Measurements from ENCODE around the gene DIP2C.

DIP2C gene

GRCh38 chr10:378930-379704 lies 310.4 kb downstream of the DIP2C start:
- TF ChIP-seq CTCF (conservative IDR thresholded peaks at IDR 0.05; ENCODE audit: low read depth), result no peak
- CTCF ChIA-PET, result no interaction called here
- H3K27ac ChIP-seq, result no peak overlapping the region
- DNase-seq (ENCODE audit: low spot score), result no peak
- POLR2A ChIA-PET (ENCODE audit: low non-redundant PET), result no interaction called here

- H3K27ac ChIP-seq, result no peak overlapping the region
- DNase-seq (ENCODE audit: low spot score), result no peak
- TF ChIP-seq CTCF (conservative IDR thresholded peaks at IDR 0.05; ENCODE audit: low read depth), result no peak
- POLR2A ChIA-PET (ENCODE audit: low non-redundant PET), result no interaction called here
- CTCF ChIA-PET, result no interaction called here
These were observed 311.1 kb downstream of the DIP2C start for GRCh38 chr10:378230-378929.

GRCh38 chr10:377228-377627 lies 312.2 kb downstream of the DIP2C start:
- POLR2A ChIA-PET (ENCODE audit: low non-redundant PET), result no interaction called here
- TF ChIP-seq CTCF (conservative IDR thresholded peaks at IDR 0.05; ENCODE audit: low read depth), result no peak
- no peak overlapping the region for H3K27ac ChIP-seq
- DNase-seq (ENCODE audit: low spot score), result no peak
- CTCF ChIA-PET, result no interaction called here

- POLR2A ChIA-PET (ENCODE audit: low non-redundant PET), result no interaction called here
- H3K27ac ChIP-seq, result no peak overlapping the region
- CTCF ChIA-PET, result no interaction called here
- TF ChIP-seq CTCF (conservative IDR thresholded peaks at IDR 0.05; ENCODE audit: low read depth), result no peak
- no peak for DNase-seq (ENCODE audit: low spot score)
These were observed 313.5 kb downstream of the DIP2C start for GRCh38 chr10:375815-376505.

- no peak for TF ChIP-seq CTCF (conservative IDR thresholded peaks at IDR 0.05; ENCODE audit: low read depth)
- no peak overlapping the region for H3K27ac ChIP-seq
- ChIA-PET CTCF (no interaction called here), POLR2A (ENCODE audit: low non-redundant PET) (no interaction called here)
- DNase-seq (ENCODE audit: low spot score), result no peak
These were observed 315.1 kb downstream of the DIP2C start for GRCh38 chr10:374354-374753.

GRCh38 chr10:373526-374309 lies 315.8 kb downstream of the DIP2C start:
- no peak overlapping the region for H3K27ac ChIP-seq
- POLR2A ChIA-PET (ENCODE audit: low non-redundant PET), result no interaction called here
- no peak for DNase-seq (ENCODE audit: low spot score)
- no peak for TF ChIP-seq CTCF (conservative IDR thresholded peaks at IDR 0.05; ENCODE audit: low read depth)
- CTCF ChIA-PET, result no interaction called here
